IPS-20b (cell line): Measurements from ENCODE around the gene TNFRSF13B.
"Not testable (repeated sequence)": the region's sequence is repeated elsewhere in the genome, so short reads cannot be mapped to it uniquely, and the experiment has no call there.

ENCODE experiments used
- H3K27ac ChIP-seq: one replicate; pipeline ENCODE4 v1.5.1; 2013; ENCODE audit warnings: low read length
- H3K27me3 ChIP-seq: 2 replicates; pipeline ENCODE4 v1.6.1; 2013; ENCODE audit warnings: mild to moderate bottlenecking, low read length, inconsistent platforms; ENCODE audit not compliant: insufficient read depth
- H3K36me3 ChIP-seq: 2 replicates; pipeline ENCODE4 v1.6.1; 2013; ENCODE audit warnings: low read depth, mild to moderate bottlenecking, inconsistent platforms, low read length, moderate library complexity; ENCODE audit not compliant: insufficient read depth
- H3K4me1 ChIP-seq: 2 replicates; pipeline ENCODE4 v1.6.1; 2013; ENCODE audit warnings: mild to moderate bottlenecking, control low read depth, inconsistent platforms, low read length, moderate library complexity; ENCODE audit not compliant: insufficient read depth
- H3K4me3 ChIP-seq: 2 replicates; pipeline ENCODE4 v1.5.1; 2013; ENCODE audit warnings: mild to moderate bottlenecking, low read length, inconsistent platforms
- H3K9ac ChIP-seq: 2 replicates; pipeline ENCODE4 v1.6.1; 2013; ENCODE audit warnings: low read depth, mild to moderate bottlenecking, inconsistent platforms, low read length, moderate library complexity
- H3K9me3 ChIP-seq: 2 replicates; pipeline ENCODE4 v1.6.1; 2013; ENCODE audit warnings: mild to moderate bottlenecking, low read depth, low read length, inconsistent platforms; ENCODE audit not compliant: insufficient read depth

The TNFRSF13B gene

DNA sequence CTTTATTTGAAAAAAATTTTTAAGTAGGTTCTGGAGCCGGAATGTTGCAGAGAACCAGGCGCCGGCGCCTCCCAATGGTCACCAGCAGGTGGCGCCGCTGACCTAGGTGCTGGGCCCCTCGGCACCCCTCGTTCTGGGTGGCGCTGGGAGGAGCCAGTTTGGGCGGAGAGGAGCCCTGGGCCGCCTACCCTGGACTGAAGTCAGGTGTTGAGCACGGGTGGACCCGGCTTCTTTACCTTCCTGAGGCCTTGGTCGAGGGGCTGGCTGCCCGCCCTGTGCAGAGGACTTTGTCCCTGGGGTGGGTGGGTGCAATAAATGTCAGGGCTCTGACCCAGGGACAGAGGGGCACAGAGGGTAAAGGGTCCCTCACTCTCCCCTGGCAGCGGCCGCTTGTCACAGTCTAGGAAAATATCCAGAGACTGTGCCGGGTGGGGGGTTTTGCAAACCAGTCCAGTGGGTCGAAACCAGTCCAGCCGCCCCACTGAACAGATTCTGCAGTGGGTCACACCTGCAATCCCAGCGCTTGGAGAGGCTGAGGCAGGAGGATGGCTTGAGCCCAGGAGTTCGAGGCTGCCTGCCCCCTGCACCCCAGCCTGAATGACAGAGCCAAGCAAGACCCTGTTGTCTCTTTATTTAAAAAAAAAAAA lies 30.1 kb upstream of the TNFRSF13B start:
- Histone ChIP-seq H3K4me3 (no peak overlapping the region), H3K4me1 (no peaks in the 10 kb centered on the region), H3K27ac (no peak overlapping the region), H3K36me3 (no peaks in the 10 kb centered on the region), H3K9me3 (no peaks in the 10 kb centered on the region), H3K27me3 (no peaks in the 10 kb centered on the region), H3K9ac (no peak overlapping the region)

DNA sequence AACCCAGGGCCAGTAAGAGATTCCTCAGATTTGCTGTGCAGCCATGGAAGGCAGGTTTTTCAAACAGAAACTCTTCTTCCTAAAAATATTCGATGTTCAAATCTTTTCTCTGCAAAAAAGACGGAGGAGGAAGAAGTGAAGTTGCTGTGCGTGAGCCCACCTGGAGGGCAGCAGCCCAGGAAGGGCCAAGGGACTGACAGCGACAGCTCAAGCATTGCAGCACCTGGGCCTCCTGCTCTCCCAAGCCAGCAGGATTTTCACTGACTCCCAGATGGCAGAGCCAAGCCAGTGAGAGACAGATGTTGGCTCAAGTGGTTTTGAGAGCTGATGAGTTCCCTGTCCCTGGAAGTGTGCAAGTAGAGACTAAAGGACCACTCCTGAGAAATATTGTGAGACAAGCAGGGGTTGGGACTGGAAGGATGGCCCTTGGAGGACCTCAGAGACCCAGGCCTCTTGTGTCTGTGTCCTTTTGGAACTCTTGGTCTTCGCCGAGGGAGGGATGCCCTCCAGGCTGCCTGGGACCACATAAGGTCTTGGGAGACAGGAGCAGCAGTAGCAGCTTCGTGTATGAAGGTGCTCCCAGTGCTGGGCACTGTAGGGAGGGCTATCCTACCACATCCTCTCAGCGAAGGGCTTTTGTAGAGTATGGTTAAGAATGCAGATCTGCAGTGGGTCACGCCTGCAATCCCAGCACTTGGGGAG lies 29.3 kb upstream of the TNFRSF13B start:
- Histone ChIP-seq H3K36me3 (no peaks in the 10 kb centered on the region), H3K27ac (no peak overlapping the region), H3K4me1 (no peaks in the 10 kb centered on the region), H3K4me3 (no peak overlapping the region), H3K9me3 (no peaks in the 10 kb centered on the region), H3K9ac (no peak overlapping the region), H3K27me3 (no peaks in the 10 kb centered on the region)

DNA sequence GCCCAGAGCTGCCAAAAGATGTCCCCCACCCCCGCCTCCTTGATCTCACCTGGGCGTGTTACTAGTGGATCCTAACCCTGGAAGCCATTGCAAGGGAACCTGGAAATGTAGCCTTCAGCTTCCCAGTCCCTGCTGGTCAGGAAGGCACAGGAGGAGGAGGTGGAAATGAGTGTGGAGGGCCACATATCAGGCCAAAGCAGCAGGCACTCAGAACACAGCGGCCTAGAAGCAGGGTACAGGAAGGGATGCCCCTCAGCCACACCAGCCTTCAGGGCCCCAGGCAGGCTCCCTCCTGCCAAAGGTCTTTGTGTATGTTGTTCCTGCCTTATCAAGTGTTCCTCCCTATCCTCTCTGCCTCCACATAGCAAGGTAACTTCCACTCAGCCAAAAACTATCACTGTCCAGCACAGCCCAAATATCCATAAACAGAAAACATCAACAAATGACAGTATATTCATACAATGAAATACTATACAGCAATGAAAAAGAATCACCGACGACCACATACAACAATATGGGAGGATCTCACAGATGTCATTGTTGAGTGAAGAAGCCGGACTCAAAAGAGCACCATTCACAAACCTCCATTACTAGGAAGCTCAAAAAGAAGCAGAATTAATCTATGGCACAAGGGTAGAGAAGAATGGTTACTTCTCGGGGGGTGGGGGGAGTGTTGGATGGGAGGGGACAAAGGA lies 28.2 kb upstream of the TNFRSF13B start:
- no peak overlapping the region for H3K9ac ChIP-seq
- H3K27ac ChIP-seq: no peak overlapping the region
- H3K9me3 ChIP-seq: no peaks in the 10 kb centered on the region
- no peaks in the 10 kb centered on the region for H3K36me3 ChIP-seq
- H3K27me3 ChIP-seq: no peaks in the 10 kb centered on the region
- no peaks in the 10 kb centered on the region for H3K4me1 ChIP-seq
- no peak overlapping the region for H3K4me3 ChIP-seq

DNA sequence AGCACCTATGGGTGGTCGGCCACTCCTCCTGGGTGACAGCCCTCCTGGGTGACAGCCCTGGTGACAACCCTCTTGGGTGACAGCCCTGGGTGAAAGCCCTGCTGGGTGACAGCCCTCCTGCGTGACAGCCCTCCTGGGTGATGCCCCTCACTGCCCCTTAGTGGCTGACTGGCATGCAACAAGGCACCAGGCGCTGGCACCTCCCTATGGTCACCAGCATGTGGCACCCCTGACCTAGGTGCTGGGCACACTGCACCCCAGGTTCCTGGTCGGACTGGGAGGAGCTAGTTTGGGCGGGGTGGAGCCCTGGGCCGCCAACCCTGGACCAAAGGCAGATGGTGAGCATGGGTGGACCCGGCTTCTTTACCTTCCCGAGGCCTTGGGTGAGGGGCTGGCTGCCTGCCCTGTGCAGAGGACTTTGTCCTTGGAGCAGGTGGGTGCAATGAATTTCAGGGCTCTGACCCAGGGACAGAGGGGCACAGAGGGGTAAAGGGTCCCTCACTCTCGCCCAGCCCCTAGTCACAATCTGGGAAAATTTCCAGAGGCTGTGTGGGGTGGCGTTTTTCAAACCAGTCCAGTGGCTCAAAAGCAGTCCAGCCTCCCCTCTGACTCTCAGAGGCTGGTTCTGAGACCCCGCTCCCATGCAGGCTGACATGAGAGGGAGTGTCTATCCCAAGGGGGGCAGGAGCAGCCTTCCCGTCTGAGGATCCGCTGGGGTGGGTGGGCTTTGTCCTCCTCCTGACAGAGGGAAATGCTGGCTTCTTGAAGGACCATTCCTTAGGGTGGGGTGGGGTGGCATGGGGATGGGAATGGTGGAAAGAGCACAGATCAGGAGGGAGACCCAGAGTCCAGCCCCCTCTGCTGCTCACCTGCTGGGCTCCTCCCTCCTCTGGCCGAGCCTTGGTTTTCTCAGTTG lies 25.9 kb upstream of the TNFRSF13B start:
- Histone ChIP-seq H3K27ac (no peak overlapping the region), H3K27me3 (no peaks in the 10 kb centered on the region), H3K4me1 (no peaks in the 10 kb centered on the region), H3K9ac (no peak overlapping the region), H3K9me3 (no peaks in the 10 kb centered on the region), H3K36me3 (no peaks in the 10 kb centered on the region), H3K4me3 (no peak overlapping the region)

DNA sequence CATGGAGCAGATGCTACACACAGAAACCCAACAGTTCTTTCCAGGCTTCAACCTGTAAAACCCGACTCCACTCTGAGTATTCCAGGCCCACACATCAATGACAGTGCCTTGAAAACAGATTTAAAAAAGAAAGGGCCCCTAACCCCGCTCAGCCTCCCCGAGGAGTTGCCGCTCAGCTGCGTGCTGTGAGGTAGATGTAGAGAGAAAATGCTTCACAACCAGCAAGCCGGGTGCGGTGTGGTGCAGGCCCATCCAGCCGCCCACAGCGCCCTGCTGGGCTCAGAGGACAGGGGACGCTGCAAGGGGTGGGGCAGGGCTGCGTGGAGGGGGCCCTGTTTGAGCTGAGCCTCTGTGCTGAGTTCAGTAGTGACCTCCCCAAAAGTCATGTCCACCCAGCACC lies 24.8 kb upstream of the TNFRSF13B start:
- H3K9me3 ChIP-seq, H3K4me1 ChIP-seq, H3K4me3 ChIP-seq, H3K27ac ChIP-seq, H3K9ac ChIP-seq, H3K27me3 ChIP-seq, H3K36me3 ChIP-seq: not testable (repeated sequence)

DNA sequence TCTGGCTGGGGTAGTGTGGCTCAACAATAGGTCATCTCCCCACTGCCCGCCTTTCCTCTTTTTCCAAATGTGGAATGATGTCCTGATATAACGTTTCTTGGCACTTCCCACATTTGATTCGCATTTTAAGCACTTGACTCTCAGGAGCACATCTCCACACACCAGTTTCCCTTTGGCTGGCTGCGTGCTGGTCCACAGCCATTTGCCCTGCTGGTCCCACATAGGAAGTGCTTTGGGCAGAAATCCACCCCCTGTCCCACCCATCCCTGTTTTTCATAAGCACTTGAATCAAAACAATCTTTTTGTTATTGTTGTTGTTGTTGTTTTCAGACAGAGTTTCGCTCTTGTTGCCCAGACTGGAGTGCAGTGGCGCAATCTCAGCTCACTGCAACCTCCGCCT lies 24.0 kb upstream of the TNFRSF13B start:
- Histone ChIP-seq H3K4me3 (no peak overlapping the region), H3K27me3 (no peaks in the 10 kb centered on the region), H3K9ac (no peak overlapping the region), H3K9me3 (no peaks in the 10 kb centered on the region), H3K36me3 (no peaks in the 10 kb centered on the region), H3K4me1 (no peaks in the 10 kb centered on the region), H3K27ac (no peak overlapping the region)

DNA sequence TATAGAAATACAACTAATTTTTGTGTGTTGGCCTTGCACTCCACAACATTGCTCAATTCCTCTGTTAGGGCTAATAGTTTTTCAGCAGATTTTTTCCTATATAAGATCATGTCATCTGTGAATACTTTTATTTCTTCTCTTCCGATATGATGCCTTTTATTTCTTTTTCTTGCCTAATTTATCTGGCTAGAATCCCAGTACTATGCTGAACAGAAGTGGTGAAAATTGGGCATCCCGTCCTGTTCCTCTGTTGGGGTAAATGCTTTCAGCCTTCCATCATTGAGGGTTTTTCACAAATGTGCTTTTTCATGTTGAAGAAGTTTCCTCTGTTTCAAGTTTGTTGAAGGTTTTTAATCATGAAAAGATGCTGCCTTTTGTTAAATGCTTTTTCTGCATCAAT lies 22.7 kb upstream of the TNFRSF13B start:
- H3K36me3 ChIP-seq: no peaks in the 10 kb centered on the region
- no peaks in the 10 kb centered on the region for H3K4me1 ChIP-seq
- no peaks in the 10 kb centered on the region for H3K27me3 ChIP-seq
- H3K9me3 ChIP-seq: no peaks in the 10 kb centered on the region
- H3K4me3 ChIP-seq: no peak overlapping the region
- no peak overlapping the region for H3K27ac ChIP-seq
- no peak overlapping the region for H3K9ac ChIP-seq

DNA sequence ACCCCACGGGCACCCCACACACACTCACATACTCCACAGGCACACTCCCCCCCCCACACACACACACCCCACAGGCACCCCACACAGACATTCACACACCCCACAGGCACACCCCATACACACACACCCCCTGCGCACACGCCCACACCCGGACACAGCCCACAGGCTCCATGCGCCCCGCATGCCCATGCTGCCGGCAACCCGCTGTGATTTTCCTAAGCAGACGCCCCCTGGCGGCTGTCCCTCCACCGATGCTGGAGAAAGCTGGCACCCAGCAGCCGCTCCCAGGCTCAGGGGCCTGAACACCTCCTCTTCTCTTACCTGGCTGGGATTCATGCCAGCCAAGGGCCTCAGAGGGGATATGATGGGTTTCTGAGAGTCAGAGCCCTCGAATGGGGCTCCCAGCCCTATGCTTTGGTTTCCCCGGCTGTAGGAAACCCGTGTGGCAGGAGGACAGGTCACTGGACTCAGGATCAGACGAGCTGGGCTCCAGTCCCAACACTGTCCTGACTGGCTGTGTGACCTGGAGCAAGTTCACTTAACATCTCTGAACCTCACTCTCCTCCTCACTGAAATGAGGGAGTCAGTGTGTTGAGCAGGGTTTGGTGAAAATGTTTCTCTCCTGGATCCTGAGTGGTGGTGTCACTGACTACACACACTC lies 19.6 kb upstream of the TNFRSF13B start:
- no peaks in the 10 kb centered on the region for H3K36me3 ChIP-seq
- H3K4me3 ChIP-seq: no peak overlapping the region
- H3K4me1 ChIP-seq: no peaks in the 10 kb centered on the region
- H3K9me3 ChIP-seq: no peaks in the 10 kb centered on the region
- no peaks in the 10 kb centered on the region for H3K27me3 ChIP-seq
- H3K27ac ChIP-seq: no peak overlapping the region
- H3K9ac ChIP-seq: no peak overlapping the region

DNA sequence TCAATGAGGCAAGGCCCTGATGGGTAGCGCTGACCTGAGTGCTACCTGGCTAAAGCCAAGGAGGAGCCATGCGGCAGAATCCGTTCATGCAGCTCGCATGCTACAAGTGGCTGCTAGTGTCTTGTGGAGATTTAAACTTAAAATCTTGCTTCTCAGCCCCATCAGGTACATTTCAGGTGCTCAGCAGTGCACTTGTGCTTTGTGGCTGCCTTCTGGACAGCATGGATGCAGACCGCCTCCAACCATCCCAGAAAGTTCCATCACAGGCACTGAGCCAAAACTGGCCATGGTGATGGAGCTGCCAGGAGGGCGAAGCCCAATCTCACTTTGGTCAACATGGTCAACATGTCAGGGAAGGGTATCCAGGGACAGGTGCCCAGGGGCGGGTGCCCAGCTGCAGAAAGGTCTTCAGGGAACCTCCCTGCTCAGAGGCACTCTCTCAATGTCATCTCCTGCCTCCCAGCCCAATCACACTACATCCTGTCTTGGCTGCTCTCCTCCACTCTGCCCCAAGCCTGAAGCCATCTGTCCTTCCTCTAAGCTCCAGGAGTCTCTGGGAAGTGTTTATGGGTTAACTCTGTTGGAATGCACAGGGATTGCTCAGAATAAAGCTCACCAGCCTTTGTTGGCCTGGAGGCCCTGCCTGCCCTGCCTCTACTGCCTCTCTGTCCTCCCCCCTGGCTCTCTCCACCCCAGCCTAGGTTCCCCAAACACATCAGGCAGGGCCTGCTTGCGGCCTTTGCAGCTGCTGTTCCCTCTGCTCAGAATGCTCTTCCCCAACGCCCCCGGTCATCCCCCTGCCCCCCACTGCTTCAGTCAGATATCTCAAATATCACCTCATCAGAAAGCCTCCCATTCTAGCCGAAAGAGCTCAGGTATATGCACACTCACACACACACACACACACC lies 18.3 kb upstream of the TNFRSF13B start:
- Histone ChIP-seq H3K9ac (no peak overlapping the region), H3K27me3 (no peaks in the 10 kb centered on the region), H3K4me3 (no peak overlapping the region), H3K4me1 (no peaks in the 10 kb centered on the region), H3K27ac (no peak overlapping the region), H3K36me3 (no peaks in the 10 kb centered on the region), H3K9me3 (no peaks in the 10 kb centered on the region)

DNA sequence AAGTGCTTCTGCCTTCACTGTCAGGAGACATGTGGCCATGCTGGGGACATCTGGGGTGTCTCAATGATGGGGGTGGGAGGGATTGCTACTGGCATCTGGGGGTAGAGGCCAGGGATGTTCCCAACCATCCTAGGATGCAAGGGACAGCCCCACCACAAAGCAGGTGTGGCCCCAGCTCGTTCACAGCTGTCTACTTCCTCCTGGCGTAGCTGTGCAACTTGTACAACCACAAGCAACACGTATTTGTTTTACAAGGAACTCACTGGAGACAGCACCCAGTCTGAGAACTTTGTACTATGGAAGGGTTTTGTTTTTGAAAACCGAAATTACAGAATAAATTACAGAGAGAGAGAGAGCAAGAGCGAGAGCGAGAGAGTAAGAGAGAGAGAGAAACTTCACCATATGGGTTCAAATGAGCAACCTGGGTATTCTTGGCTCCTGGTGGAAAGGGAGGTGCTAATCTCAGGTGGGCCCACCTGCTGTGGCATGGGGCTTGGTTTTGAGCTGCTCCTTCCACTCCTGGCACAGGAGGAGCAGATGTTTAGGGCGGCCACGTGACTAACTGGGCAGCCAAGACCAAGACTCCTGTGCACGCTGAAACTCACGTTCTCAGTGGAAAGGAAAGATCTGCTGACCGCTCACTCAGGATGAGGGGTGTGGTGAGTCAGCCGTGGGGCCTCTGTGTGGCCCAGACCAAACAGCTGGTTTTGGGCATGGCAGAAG lies 17.5 kb upstream of the TNFRSF13B start:
- no peak overlapping the region for H3K4me3 ChIP-seq
- H3K27ac ChIP-seq: no peak overlapping the region
- H3K9me3 ChIP-seq: no peaks in the 10 kb centered on the region
- no peaks in the 10 kb centered on the region for H3K4me1 ChIP-seq
- no peaks in the 10 kb centered on the region for H3K36me3 ChIP-seq
- no peaks in the 10 kb centered on the region for H3K27me3 ChIP-seq
- no peak overlapping the region for H3K9ac ChIP-seq
